Measurements from ENCODE around the gene FUT8.

GRCh38 chr14:65632487-65632886, 220.0 kb downstream of the FUT8 start:
- TF ChIP-seq CTCF (IDR thresholded peaks at IDR 0.05; ENCODE audit: low read depth, low read length, missing input control) (no peak), GABPA (IDR thresholded peaks at IDR 0.05 in 1 of 2, conservative IDR thresholded peaks at IDR 0.05 in 1 of 2) (no peak), MAX (IDR thresholded peaks at IDR 0.05) (no peak), REST (IDR thresholded peaks at IDR 0.05) (no peak)

Data from liver (tissue), 3 donors.